Placental pericyte (primary cell): ENCODE data around the gene OR10J1. TPM values are rescaled to one million over a fixed set of nuclear protein-coding genes. Genes with fewer than 3 reads are reported as not detected.

ENCODE experiments used
- total RNA-seq: library from RNA; depleted of rRNA; stranded (reverse); fragments of >200 nt; gene quantifications from 2 replicates; pipeline ENCODE4 v1.2.3, GENCODE V29; 2012

The OR10J1 gene, protein sequence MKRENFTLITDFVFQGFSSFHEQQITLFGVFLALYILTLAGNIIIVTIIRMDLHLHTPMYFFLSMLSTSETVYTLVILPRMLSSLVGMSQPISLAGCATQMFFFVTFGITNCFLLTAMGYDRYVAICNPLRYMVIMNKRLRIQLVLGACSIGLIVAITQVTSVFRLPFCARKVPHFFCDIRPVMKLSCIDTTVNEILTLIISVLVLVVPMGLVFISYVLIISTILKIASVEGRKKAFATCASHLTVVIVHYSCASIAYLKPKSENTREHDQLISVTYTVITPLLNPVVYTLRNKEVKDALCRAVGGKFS
- total RNA-seq, result not detected in 2 replicates

DNA sequence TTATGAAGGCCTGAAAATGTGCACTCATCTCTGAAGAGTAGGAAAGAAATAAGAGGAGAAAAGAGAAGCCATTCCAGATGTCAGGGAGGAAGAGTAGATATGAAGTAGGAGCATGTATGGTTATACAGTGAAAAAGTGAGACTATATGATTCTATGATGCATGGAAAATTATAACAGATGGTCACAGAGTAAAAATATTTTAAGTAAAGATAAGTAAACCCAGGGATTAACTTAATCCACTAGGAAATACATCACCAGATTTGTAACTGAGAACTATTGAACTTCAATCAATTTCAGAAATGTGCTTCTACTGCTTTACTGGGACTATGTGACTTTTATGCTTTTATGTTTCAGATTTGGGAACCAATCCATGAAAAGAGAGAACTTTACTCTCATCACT is at the start of gene OR10J1:
Gene OR10J1, plus strand, starts transcription at position 301 of the 400 bp plus-strand sequence. Its CDS starts 70 bp downstream, at position 371.

DNA sequence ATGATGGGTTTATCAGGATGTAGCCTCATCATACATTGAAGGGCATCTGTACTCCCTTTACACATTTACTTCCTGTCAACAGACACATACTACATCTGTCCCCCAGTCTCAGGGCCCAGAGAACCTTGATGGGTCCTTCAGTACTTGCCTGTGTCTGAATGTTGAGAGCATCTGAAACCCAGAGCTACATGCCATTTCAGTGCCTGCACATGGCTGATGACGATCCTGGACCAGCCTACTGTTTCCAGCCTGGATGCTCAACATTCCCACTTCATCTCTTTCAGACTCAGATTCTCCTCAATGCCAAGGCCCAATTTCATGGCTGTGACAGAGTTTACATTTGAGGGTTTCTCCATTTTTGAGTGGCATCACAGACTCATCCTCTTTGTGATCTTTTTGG is 7.6 kb upstream of the OR10J1 start, which contains the start of gene OR10J4:
Gene OR10J4, plus strand, starts transcription at position 301 of the 400 bp plus-strand sequence.

Other genes with a start within 250 kb of the OR10J1 start
- gene ACKR1, start 234.8 kb upstream of the OR10J1 start, total RNA-seq, result not detected in 2 replicates
- gene FCER1A, start 137.4 kb upstream of the OR10J1 start, total RNA-seq, result not detected in 2 replicates
- not detected in 2 replicates for gene OR10J4, start 7.5 kb upstream of the OR10J1 start, total RNA-seq
- gene OR10J5, start 96.3 kb downstream of the OR10J1 start, total RNA-seq, result not detected in 2 replicates
- not detected in 2 replicates for gene APCS, start 148.1 kb downstream of the OR10J1 start, total RNA-seq